Upper lobe of left lung (tissue), 6 donors: ENCODE results near the gene ITGAX. TPM values are rescaled to one million over a fixed set of nuclear protein-coding genes. Genes with fewer than 3 reads are reported as not detected.

Experiments
- ATAC-seq, 2 donors: fragments of 200-7000 bp; cut with Tn5 transposase; one replicate each; pipeline ENCODE4 v1.9.1; 2022; ENCODE audit warnings: mild to moderate bottlenecking in 2 of 2, moderate library complexity in 2 of 2; ENCODE audit not compliant: low FRiP score in 2 of 2
- DNase-seq, 2 donors: peaks; one replicate each; pipeline ENCODE4 v3.0.0-alpha.2; 2019 to 2020
- H3K27ac ChIP-seq, 4 donors: fragments of 200-600 bp; sonication (generic); one replicate each; pipeline ENCODE4 v1.5.1; 2016 to 2019
- H3K27me3 ChIP-seq, 4 donors: fragments of 200-600 bp; sonication (generic); one replicate each; pipeline ENCODE4 v1.5.1; 2017 to 2019
- H3K36me3 ChIP-seq, 4 donors: fragments of 200-600 bp; sonication (generic); one replicate each; pipeline ENCODE4 v1.5.1; 2016 to 2019
- H3K4me1 ChIP-seq, 4 donors: fragments of 200-600 bp; sonication (generic); one replicate each; pipeline ENCODE4 v1.5.1; 2018 to 2019
- H3K4me3 ChIP-seq, 4 donors: fragments of 200-600 bp; sonication (generic); one replicate each; pipeline ENCODE4 v1.5.1; 2017 to 2019; ENCODE audit warnings: mild to moderate bottlenecking in 2 of 4, moderate library complexity in 1 of 4
- H3K9me3 ChIP-seq, 4 donors: fragments of 200-600 bp; sonication (generic); one replicate each; pipeline ENCODE4 v1.5.1; 2018 to 2019
- EP300 ChIP-seq, 4 donors: sonication (generic); formaldehyde crosslinking; IDR thresholded peaks; one replicate each; pipeline ENCODE4 v1.5.1; 2017; ENCODE audit warnings: antibody characterized with exemption in 4 of 4, control low read depth in 2 of 4
- POLR2A ChIP-seq, 4 donors: fragments of 450-650 bp; IDR thresholded peaks; one replicate each; pipeline ENCODE4 v1.5.1; 2016 to 2017; ENCODE audit warnings: antibody characterized with exemption in 4 of 4, mild to moderate bottlenecking in 2 of 4
- POLR2AphosphoS5 ChIP-seq, 2 donors: sonication (generic); formaldehyde crosslinking; IDR thresholded peaks; one replicate each; pipeline ENCODE4 v1.5.1; 2017; ENCODE audit warnings: antibody characterized with exemption in 2 of 2
- WGBS, 2 donors: methylation state at CpG; one replicate each; pipeline ENCODE4 v1.1.5; 2017 to 2018; 5-methylcytosine and 5-hydroxymethylcytosine counted together
- total RNA-seq, 6 donors: library from RNA; depleted of rRNA in 4 of 6; stranded (reverse); fragments of >200 nt in 4 of 6; gene quantifications; one replicate each; pipeline versions ENCODE4 v1.1.0 to v1.2.1, GENCODE V29; 2016 to 2021
- TF ChIP-seq, protein P1 (sequence below), 6 experiments: fragments of 450-650 bp in 4 of 6; fragments of 200-600 bp in 2 of 6; sonication (generic) in 2 of 6; IDR thresholded peaks; one replicate each; pipeline ENCODE4 v1.5.1; 2016 to 2019; ENCODE audit warnings: antibody characterized with exemption in 6 of 6
- donor health status: DM: no; HTN: no; CAD: no; lungs with moderate emphysema.
- donor health status: DM: no; HTN: yes; CAD: no; lungs with severe emphysema.

Gene ITGAX
- total RNA-seq, 6 donors from 2014 or later, result 24.0 to 318 (median 134) TPM

DNA sequence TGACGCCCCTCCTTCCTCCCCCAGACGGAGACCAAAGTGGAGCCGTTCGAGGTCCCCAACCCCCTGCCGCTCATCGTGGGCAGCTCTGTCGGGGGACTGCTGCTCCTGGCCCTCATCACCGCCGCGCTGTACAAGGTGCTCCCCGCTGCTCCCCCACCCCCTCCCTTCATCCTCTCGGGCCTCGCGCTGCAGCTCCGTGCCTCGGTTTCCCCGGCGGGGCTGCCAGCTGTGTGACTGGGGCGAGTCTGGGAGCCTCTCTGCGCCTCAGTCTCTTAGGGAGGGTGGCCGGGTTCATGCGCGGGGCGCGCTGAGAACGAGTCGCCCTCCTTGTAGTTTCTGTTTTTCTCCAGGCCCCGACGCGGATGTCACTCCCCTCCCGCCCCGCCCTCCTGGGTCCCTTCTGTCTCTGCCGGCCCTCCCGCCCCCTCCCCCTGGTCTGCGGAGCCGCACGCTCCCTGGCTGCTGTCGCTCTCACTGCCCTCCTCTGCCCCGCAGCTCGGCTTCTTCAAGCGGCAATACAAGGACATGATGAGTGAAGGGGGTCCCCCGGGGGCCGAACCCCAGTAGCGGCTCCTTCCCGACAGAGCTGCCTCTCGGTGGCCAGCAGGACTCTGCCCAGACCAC, 23.7 kb upstream of the ITGAX start:
- Histone ChIP-seq H3K9me3 (no peaks in the 10 kb centered on the region), H3K4me3 (peak overlapping the region in 3 of 4 donors; percentile 25 to 38 (median 38)), H3K36me3 (no peaks in the 10 kb centered on the region), H3K4me1 (peaks cover 0 to 9% (median 4%) of the 10 kb centered on the region in 4 donors), H3K27ac (no peak overlapping the region), H3K27me3 (peaks cover 0 to 12% (median 0%) of the 10 kb centered on the region in 4 donors)
- WGBS, 2 donors, result 2 to 7% methylated on average over 9 to 22 of the region's 46 CpGs
- DNase-seq, result peak in 1 of 2 donors; percentile 61
- peak in 1 of 2 donors; percentile 21 for ATAC-seq
- TF ChIP-seq POLR2AphosphoS5 (IDR thresholded peaks at IDR 0.05) (no peak), EP300 (IDR thresholded peaks at IDR 0.05) (no peak), POLR2A (IDR thresholded peaks at IDR 0.05) (no peak)
- TF ChIP-seq, protein P1, sequence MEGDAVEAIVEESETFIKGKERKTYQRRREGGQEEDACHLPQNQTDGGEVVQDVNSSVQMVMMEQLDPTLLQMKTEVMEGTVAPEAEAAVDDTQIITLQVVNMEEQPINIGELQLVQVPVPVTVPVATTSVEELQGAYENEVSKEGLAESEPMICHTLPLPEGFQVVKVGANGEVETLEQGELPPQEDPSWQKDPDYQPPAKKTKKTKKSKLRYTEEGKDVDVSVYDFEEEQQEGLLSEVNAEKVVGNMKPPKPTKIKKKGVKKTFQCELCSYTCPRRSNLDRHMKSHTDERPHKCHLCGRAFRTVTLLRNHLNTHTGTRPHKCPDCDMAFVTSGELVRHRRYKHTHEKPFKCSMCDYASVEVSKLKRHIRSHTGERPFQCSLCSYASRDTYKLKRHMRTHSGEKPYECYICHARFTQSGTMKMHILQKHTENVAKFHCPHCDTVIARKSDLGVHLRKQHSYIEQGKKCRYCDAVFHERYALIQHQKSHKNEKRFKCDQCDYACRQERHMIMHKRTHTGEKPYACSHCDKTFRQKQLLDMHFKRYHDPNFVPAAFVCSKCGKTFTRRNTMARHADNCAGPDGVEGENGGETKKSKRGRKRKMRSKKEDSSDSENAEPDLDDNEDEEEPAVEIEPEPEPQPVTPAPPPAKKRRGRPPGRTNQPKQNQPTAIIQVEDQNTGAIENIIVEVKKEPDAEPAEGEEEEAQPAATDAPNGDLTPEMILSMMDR (IDR thresholded peaks at IDR 0.05), result no peak

DNA sequence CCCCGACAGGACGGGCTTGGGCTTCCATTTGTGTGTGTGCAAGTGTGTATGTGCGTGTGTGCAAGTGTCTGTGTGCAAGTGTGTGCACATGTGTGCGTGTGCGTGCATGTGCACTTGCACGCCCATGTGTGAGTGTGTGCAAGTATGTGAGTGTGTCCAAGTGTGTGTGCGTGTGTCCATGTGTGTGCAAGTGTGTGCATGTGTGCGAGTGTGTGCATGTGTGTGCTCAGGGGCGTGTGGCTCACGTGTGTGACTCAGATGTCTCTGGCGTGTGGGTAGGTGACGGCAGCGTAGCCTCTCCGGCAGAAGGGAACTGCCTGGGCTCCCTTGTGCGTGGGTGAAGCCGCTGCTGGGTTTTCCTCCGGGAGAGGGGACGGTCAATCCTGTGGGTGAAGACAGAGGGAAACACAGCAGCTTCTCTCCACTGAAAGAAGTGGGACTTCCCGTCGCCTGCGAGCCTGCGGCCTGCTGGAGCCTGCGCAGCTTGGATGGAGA, 23.1 kb upstream of the ITGAX start:
- ATAC-seq (no peak), DNase-seq (peak in 1 of 2 donors; percentile 69)
- no peaks in the 10 kb centered on the region for H3K9me3 ChIP-seq
- TF ChIP-seq POLR2AphosphoS5 (IDR thresholded peaks at IDR 0.05), result no peak
- no peak for TF ChIP-seq POLR2A (IDR thresholded peaks at IDR 0.05)
- no peak for TF ChIP-seq EP300 (IDR thresholded peaks at IDR 0.05)
- TF ChIP-seq, protein P1 (IDR thresholded peaks at IDR 0.05), result no peak
- no peaks in the 10 kb centered on the region for H3K36me3 ChIP-seq
- H3K4me3 ChIP-seq, result peak overlapping the region in 1 of 4 donors; percentile 25
- WGBS, 2 donors, result 85 to 89% methylated on average over 18 to 23 of the region's 23 CpGs
- peaks cover 0 to 9% (median 4%) of the 10 kb centered on the region in 4 donors for H3K4me1 ChIP-seq
- H3K27ac ChIP-seq, result no peak overlapping the region
- peaks cover 0 to 12% (median 0%) of the 10 kb centered on the region in 4 donors for H3K27me3 ChIP-seq

DNA sequence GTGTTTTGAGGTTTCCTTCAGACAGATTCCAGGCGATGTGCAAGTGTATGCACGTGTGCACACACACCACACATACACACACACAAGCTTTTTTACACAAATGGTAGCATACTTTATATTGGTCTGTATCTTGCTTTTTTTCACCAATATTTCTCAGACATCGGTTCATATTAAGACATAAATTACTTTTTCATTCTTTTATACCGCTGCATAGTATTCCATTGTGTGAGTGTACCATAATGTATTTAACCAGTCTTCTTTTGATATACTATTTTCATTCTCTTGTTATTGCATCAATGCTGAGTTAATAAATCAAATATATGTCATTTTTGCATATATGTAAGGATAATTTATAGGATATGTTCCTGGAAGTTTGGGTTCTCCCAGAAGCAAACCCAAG, 22.4 kb upstream of the ITGAX start:
- Histone ChIP-seq H3K27ac (no peak overlapping the region), H3K4me1 (peaks cover 0 to 9% (median 4%) of the 10 kb centered on the region in 4 donors), H3K27me3 (peaks cover 0 to 12% (median 0%) of the 10 kb centered on the region in 4 donors), H3K9me3 (no peaks in the 10 kb centered on the region), H3K36me3 (no peaks in the 10 kb centered on the region), H3K4me3 (no peak overlapping the region)
- DNase-seq (no peak), ATAC-seq (no peak)
- TF ChIP-seq POLR2AphosphoS5 (IDR thresholded peaks at IDR 0.05) (no peak), EP300 (IDR thresholded peaks at IDR 0.05) (no peak), POLR2A (IDR thresholded peaks at IDR 0.05) (no peak)
- TF ChIP-seq, protein P1 (IDR thresholded peaks at IDR 0.05), result no peak
- WGBS, 2 donors, result 86 to 97% methylated on average over 4 of the region's 4 CpGs

DNA sequence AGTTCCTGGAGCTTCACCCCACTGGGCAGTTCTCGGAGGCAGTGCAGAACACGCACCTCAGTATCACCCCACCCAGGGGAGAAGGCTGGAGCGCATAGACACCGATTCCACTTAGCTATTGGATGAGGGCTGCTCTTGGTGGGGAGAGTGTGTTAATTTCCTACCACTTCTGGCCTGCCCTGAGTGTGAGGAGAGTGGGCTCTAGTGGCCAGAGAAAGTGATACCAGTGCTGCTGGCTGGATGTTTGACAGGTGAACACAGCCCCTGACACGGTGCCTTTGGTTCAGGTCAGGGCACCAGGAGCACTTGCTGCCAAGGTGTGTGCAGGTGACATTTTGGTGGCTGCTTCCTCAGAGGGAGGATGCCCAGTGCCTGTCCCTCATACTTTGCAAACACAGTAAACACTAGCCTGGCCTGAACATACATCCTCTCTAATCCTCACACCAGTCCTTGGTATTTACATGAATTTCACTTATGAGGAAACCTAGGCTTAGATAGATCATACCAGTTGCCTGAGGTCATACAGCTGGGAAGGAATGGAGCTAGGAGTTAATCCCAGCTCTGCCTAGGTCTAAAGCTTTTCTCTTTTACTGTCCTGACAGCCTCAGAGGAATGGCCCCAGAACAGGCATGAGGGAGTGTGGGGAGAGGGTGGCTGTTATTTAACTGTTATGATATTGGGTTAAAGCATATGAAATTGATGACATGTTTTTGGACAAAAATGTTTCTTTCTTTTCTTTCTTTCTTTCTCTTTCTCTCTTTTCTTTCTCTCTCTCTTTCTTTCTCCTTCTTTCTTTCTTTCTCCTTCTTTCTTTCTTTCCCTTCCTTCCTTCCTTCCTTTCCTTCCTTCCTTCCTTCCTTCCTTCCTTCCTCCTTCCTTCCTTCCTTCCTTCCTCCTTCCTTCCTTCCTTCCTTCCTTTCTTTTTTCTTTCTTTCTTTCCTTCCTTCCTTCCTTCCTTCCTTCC, 21.0 kb upstream of the ITGAX start:
- Histone ChIP-seq H3K9me3 (no peaks in the 10 kb centered on the region), H3K4me1 (peaks cover 0 to 9% (median 4%) of the 10 kb centered on the region in 4 donors), H3K27me3 (peaks cover 0 to 12% (median 0%) of the 10 kb centered on the region in 4 donors), H3K4me3 (no peak overlapping the region), H3K27ac (no peak overlapping the region), H3K36me3 (no peaks in the 10 kb centered on the region)
- 9 to 18% methylated on average over 4 to 5 of the region's 5 CpGs for WGBS, 2 donors
- TF ChIP-seq POLR2AphosphoS5 (IDR thresholded peaks at IDR 0.05) (no peak), EP300 (IDR thresholded peaks at IDR 0.05) (no peak), POLR2A (IDR thresholded peaks at IDR 0.05) (no peak)
- TF ChIP-seq, protein P1 (IDR thresholded peaks at IDR 0.05), result peak in 3 of 6 experiments; percentile 23 to 46 (median 38)
- DNase-seq (no peak), ATAC-seq (peak in 1 of 2 donors; percentile 37)
